Cardiac septum (tissue), 1 donor: ENCODE data around the gene SDC1. TPM values are rescaled to one million over a fixed set of nuclear protein-coding genes. Genes with fewer than 3 reads are reported as not detected.
"Not testable (repeated sequence)": the region's sequence is repeated elsewhere in the genome, so short reads cannot be mapped to it uniquely, and the experiment has no call there.

ENCODE experiments used
- DNase-seq: peaks from one replicate; pipeline ENCODE4 v3.0.0-alpha.2; 2020; ENCODE audit warnings: low spot score
- intact Hi-C: fragments of 100-400 bp; cut with DNase I; formaldehyde crosslinking; loops from one replicate; pipeline ENCODE4 v1.14.0; 2022
- long read RNA-seq: library from polyadenylated mRNA; unstranded; transcript quantifications from one replicate; pipeline ENCODE4 v2.0.0, GENCODE V29; 2021
- total RNA-seq: library from RNA; stranded (reverse); fragmentation: NEBNext Ultra II Directional; extraction: Animal tissue kit (Norgen Biotek cat#: 25700); gene quantifications from one replicate; pipeline ENCODE4 v1.2.1, GENCODE V29; 2021
- donor health status: DM: no; HTN: no; CAD: no.

Gene SDC1, protein sequence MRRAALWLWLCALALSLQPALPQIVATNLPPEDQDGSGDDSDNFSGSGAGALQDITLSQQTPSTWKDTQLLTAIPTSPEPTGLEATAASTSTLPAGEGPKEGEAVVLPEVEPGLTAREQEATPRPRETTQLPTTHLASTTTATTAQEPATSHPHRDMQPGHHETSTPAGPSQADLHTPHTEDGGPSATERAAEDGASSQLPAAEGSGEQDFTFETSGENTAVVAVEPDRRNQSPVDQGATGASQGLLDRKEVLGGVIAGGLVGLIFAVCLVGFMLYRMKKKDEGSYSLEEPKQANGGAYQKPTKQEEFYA
- total RNA-seq: 0.32 TPM
- long read RNA-seq: 0 reads

DNA sequence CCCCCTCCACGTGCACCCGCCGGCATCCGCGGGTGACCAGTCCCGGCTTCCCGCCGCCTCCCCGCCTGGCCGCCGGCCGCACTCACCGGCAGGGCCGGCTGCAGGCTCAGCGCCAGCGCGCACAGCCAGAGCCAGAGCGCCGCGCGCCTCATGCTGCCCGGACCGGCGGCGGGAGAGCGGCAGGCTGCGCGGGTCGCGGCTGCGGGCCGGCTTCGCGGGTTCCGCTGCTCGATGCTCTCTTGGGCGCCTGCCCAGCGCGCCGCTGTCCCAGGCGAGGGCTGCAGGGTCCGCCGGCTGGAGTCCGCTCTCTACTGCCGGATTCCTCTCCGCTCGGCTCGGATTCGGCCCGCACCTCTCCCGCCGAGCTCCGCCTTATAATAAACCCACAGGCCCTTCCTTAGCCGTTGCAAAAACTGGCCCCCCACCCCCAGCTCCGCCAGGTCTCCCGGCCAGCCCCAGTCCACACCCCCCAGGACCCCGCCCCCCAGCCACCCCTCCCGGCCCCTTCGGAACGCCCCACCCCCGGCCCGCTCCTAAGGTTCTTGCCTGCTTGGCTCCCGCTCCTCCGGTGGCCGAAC lies at the start of gene SDC1:
Gene SDC1, minus strand, starts transcription at position 415 of the 578 bp plus-strand sequence. Its CDS starts 263 bp downstream, at position 152.
- DNase-seq: peak; percentile 71
- intact Hi-C loops: loop anchor here (10.0 kb wide), 2 partner anchors 90 to 120 kb away; no protein-coding TSS in a partner anchor

- intact Hi-C loops: no loop called here
- DNase-seq: no peak
Measured at GRCh38 chr2:20273042-20273441, 48.1 kb upstream of the SDC1 start.

DNA sequence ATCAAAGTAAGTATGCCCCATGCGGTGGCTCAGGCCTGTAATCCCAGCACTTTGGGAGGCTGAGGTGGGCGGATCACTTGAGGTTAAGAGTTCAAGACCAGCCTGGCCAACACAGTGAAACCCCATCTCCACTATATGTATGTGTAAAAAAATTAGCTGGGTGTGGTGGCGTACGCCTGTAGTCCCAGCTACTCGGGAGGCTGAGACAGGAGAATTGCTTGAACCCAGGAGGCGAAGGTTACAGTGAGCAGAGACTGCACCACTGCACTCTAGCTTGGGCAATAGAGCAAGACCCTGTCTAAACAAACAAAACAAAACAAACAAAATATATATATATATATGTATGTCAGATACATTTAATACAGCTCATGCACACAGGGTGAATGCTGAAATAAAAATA lies 43.4 kb upstream of the SDC1 start:
- DNase-seq, intact Hi-C loops: not testable (repeated sequence)

- intact Hi-C loops: no loop called here
Measured at GRCh38 chr2:20267529-20267928, 42.6 kb upstream of the SDC1 start.

DNA sequence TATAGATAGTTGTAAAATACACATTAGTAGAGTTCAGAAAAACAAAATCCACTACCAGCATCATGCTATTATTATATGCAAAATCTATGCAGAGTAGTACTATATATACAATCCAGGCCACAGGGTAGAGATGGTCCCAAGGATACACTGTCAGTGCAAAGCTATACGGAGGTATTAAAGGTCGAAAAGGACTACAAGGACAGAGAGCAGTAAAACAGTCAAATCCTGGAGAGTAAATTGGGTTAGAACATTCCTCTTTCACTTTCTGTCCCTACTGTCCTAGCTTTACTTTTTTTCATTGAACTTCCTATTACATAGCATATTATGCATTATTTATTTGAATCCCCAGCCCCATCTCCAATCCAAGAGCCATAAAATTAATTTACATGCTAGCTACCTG lies 39.7 kb upstream of the SDC1 start:
- no peak for DNase-seq
- intact Hi-C loops: no loop called here

More at GRCh38 chr2:20267529-20267928, 42.6 kb upstream of the SDC1 start:
- DNase-seq: no peak

GRCh38 chr2:20257411-20257810 lies 32.5 kb upstream of the SDC1 start:
- intact Hi-C loops: no loop called here
- DNase-seq: no peak

DNA sequence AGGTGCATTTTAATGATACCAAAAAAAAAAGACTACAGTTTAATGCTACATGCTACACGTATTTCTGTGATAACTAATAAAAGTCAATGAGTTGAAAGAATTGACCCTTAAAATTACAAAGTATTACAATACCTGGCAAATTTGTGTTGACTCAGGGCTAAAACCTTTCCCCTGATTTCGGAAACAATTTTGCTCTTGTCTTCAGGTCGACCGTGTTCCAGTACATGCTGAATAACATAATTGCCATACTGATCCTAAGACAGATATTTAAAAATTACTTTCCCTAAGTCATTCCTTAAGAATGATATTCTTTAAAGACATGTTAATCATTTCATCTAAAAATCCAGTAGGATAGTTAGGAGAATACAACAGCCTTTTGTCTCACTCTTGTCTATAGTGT lies 29.8 kb upstream of the SDC1 start:
- intact Hi-C loops: no loop called here
- DNase-seq: no peak

- DNase-seq: no peak
- intact Hi-C loops: no loop called here
Measured at GRCh38 chr2:20250436-20250835, 25.5 kb upstream of the SDC1 start.

GRCh38 chr2:20249170-20249569 lies 24.2 kb upstream of the SDC1 start:
- no peak for DNase-seq
- intact Hi-C loops: no loop called here

DNA sequence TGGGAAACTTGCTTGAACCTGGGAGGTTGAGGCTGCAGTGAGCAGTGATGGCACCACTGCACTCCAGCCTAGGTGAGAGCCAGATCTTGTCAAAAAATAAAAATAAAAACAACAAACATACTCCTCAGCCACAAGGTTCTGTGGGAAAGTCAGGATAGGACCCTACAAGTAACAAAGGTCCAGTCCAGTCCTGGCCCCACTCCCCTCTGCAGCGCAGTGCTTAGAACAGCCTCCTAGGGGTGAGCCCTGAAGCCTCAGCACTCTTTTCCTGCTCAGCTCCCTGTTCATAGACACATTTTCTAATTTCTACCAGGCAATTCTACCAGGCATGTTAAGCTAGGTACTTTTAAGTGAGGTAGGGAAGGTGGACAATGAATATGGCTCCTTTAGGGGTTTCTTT lies 22.2 kb upstream of the SDC1 start:
- intact Hi-C loops: no loop called here

DNA sequence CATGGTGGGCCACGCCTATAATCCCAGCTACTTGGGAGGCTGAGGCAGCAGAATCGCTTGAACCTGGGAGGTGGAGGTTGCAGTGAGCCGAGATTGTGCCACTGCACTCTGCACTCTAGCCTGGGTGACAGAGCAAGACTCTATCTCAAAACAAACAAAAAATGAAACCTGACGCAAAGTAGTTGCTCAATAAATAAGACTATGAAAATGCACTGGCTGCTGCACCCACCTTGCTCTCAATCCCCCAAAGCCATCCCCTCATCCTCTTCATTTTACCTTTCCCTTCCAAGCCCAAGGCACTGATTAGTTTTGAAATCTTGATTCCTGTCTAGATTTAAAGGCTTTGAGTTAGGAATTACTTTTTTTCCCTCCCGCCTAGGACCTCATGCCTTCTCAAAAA lies 18.7 kb upstream of the SDC1 start:
- intact Hi-C loops: not testable (repeated sequence)

More for the DNA sequence above, 22.2 kb upstream of the SDC1 start:
- no peak for DNase-seq

DNA sequence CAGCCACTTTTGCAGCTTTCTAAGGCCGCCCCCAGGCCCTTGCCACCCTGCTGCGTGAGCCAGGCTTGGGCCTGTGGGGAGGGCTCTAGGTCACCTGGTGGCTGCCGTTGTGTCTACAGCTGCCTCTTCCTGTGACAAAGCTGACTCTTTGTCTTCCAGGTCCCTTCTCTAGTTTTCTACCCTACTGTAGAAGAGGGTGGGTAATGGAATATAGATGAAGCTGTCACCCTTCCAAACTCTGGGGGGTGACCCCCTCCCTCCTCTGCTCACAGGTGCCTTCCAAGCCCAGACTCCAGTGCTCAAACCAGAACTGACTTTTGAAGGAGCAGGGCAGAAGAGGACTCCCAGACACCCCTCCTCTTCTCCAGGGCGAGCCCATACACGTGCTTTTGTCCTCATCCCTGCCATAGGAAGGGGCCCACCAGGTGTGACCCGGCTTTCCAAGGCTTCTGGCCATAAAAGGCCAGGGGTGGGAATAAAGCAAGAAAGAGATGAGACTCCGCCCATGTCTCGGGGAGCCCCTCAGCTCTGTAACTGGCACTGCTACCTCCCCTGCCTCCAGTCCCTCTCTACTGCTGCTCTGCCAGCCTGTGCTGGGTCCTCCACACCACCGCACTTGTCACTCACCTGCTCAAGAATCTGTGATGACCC lies 17.9 kb upstream of the SDC1 start:
- intact Hi-C loops: no loop called here
- DNase-seq: no peak

More for the DNA sequence above, 18.7 kb upstream of the SDC1 start:
- DNase-seq: not testable (repeated sequence)

DNA sequence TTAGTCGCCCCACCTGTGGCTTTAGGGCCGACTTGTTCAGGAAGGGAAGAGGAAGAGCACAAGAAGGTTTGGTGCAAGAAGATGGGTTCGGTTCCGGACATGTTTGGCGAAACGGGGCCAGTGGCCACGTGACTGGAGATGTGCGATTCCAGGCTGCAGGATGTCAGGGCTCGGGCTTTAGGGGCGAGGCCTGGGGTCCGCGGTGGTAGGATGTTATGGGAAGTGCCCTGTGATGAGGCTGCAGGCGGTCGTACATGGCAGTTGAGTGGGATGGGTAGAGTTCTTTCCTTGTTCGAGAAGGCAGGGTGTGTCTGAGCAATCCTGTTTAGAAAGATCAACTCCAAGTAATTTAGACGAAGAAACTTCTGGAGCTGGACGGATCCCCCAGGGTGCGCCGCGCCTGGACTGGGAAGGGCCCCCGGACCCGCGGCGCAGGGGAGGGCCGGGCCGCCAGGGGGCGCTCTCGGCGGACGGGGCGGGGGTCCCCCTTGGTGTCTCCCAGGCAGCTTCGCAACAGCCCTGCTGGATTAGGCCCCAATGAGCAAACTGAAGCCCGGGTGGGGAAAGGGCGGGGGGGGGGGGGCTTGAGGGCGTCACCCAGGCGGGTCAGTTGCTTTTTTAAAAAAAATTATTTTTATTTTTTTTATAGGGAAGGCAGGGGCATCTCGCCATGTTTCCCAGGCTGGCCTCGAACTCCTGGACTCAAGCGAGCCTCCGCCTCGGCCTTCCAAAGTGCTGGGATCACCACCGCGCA lies 17.2 kb upstream of the SDC1 start:
- intact Hi-C loops: no loop called here
- no peak for DNase-seq

GRCh38 chr2:20240291-20240690 lies 15.4 kb upstream of the SDC1 start:
- intact Hi-C loops, DNase-seq: not testable (repeated sequence)

GRCh38 chr2:20236496-20236895 lies 11.6 kb upstream of the SDC1 start:
- DNase-seq: no peak
- intact Hi-C loops: no loop called here

GRCh38 chr2:20235655-20236305 lies 10.8 kb upstream of the SDC1 start:
- intact Hi-C loops: no loop called here
- no peak for DNase-seq

- not testable (repeated sequence) for DNase-seq
Measured at GRCh38 chr2:20234597-20234996, 9.7 kb upstream of the SDC1 start.

GRCh38 chr2:20232837-20233207 lies 7.9 kb upstream of the SDC1 start:
- no peak for DNase-seq
- intact Hi-C loops: no loop called here

More at GRCh38 chr2:20234597-20234996, 9.7 kb upstream of the SDC1 start:
- intact Hi-C loops: not testable (repeated sequence)

DNA sequence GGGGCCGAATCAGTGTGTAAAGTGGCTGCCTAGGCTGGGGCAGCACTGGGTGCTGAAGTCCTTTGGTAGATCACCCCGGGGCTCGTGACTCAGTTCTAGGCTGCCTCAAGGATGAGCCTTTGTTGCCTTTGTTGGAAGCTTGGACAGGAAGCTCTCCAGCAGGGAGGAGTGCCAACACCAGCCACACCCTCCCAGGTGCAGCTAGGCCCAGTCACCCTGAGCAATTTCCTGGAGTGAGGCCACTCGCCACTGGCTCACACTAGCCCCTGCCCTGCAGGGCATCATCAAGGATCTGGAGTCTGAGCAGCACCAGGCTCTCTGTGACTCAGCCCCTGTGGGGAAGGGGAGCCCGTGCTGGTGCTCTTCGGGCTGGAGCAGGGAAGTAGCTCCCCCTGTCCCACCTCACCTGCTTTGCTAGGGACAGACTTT lies 6.7 kb upstream of the SDC1 start:
- intact Hi-C loops: no loop called here
- peak; percentile 68 for DNase-seq
